WTC11 (cell line): ENCODE measurements around the gene CACNA1C. TPM values are rescaled to one million over a fixed set of nuclear protein-coding genes. Genes with fewer than 3 reads are reported as not detected.

ENCODE experiments used
- ATAC-seq: fragments of 200-7000 bp; cut with Tn5 transposase; 2 replicates; pipeline ENCODE4 v1.10.0; 2021; ENCODE audit warnings: mild to moderate bottlenecking, moderate library complexity
- CTCF ChIA-PET: fragments of 300-600 bp; sonication (Branson Sonifier 250); formaldehyde crosslinking; loops from one replicate; lab custom pipeline; 2021; ENCODE audit warnings: antibody characterized with exemption; lab: Charles Lee
- POLR2A ChIA-PET: fragments of 350-600 bp; sonication (Branson Sonifier 250); formaldehyde crosslinking; loops from one replicate; lab custom pipeline; 2021; ENCODE audit warnings: antibody characterized with exemption; lab: Charles Lee
- DNase-seq: peaks from one replicate; pipeline ENCODE4 v3.0.0; 2021; ENCODE audit warnings: low spot score
- H3K27ac Mint-ChIP-seq: 2 replicates; pipeline ENCODE4 v1.8.0; 2021; ENCODE audit warnings: mixed read lengths
- H3K27me3 Mint-ChIP-seq: 2 replicates; pipeline ENCODE4 v1.8.0; 2021; ENCODE audit warnings: low read depth, mild to moderate bottlenecking, moderate library complexity, mixed read lengths
- H3K36me3 Mint-ChIP-seq: 2 replicates; pipeline ENCODE4 v1.8.0; 2021; ENCODE audit warnings: mixed read lengths
- H3K4me1 Mint-ChIP-seq: 2 replicates; pipeline ENCODE4 v1.8.0; 2022; ENCODE audit warnings: mixed read lengths
- H3K4me3 Mint-ChIP-seq: 2 replicates; pipeline ENCODE4 v1.8.0; 2021; ENCODE audit warnings: mild to moderate bottlenecking, moderate library complexity, mixed read lengths
- H3K9me3 Mint-ChIP-seq: 2 replicates; pipeline ENCODE4 v1.8.0; 2021; ENCODE audit warnings: mixed read lengths
- CREM ChIP-seq: sonication (generic); formaldehyde crosslinking; IDR thresholded peaks from 2 replicates; pipeline ENCODE4 v1.8.1; 2022; ENCODE audit warnings: mild to moderate bottlenecking, missing genetic modification reagents, moderate library complexity
- FOXP1 ChIP-seq: sonication (generic); formaldehyde crosslinking; IDR thresholded peaks from 2 replicates; pipeline ENCODE4 v1.8.0; 2022; ENCODE audit warnings: missing genetic modification reagents, mild to moderate bottlenecking, moderate library complexity, borderline replicate concordance
- NFYB ChIP-seq: sonication (generic); formaldehyde crosslinking; conservative IDR thresholded peaks from 2 replicates; pipeline ENCODE4 v1.8.0; 2022; ENCODE audit warnings: low read depth, missing genetic modification reagents
- NR2C2 ChIP-seq: sonication (generic); formaldehyde crosslinking; IDR thresholded peaks from 2 replicates; pipeline ENCODE4 v1.8.0; 2022; ENCODE audit warnings: mild to moderate bottlenecking, missing genetic modification reagents
- SMAD3 ChIP-seq: sonication (generic); formaldehyde crosslinking; IDR thresholded peaks from 2 replicates; pipeline ENCODE4 v1.8.0; 2022; ENCODE audit warnings: missing genetic modification reagents, mild to moderate bottlenecking, borderline replicate concordance
- SP1 ChIP-seq: sonication (generic); formaldehyde crosslinking; conservative IDR thresholded peaks from 2 replicates; pipeline ENCODE4 v1.8.1; 2022; ENCODE audit warnings: missing genetic modification reagents
- ZNF423 ChIP-seq: fragments of 250-450 bp; sonication (Bioruptor Pico); IDR thresholded peaks from 2 replicates; pipeline ENCODE4 v2.1.2; 2022; ENCODE audit warnings: mild to moderate bottlenecking, moderate library complexity
- total RNA-seq: library from RNA; stranded (reverse); gene quantifications from 3 replicates; pipeline ENCODE4 v1.2.3, GENCODE V29; 2021
- TF ChIP-seq, protein P1 (sequence below): sonication (generic); formaldehyde crosslinking; IDR thresholded peaks from 2 replicates; pipeline ENCODE4 v1.8.0; 2023; ENCODE audit warnings: mild to moderate bottlenecking, missing genetic modification reagents
- TF ChIP-seq, protein P2 (sequence below): sonication (generic); formaldehyde crosslinking; IDR thresholded peaks from 2 replicates; pipeline ENCODE4 v1.8.0; 2022; ENCODE audit warnings: mild to moderate bottlenecking, missing genetic modification reagents
- TF ChIP-seq, protein P3 (sequence below): sonication (generic); formaldehyde crosslinking; IDR thresholded peaks from 2 replicates; pipeline ENCODE4 v1.8.1; 2023; ENCODE audit warnings: mild to moderate bottlenecking, missing genetic modification reagents
- TF ChIP-seq, protein P4 (sequence below): sonication (generic); formaldehyde crosslinking; IDR thresholded peaks from 2 replicates; pipeline ENCODE4 v1.8.1; 2023; ENCODE audit warnings: mild to moderate bottlenecking, missing genetic modification reagents, moderate library complexity
- TF ChIP-seq, protein P5 (sequence below): sonication (generic); formaldehyde crosslinking; IDR thresholded peaks from 2 replicates; pipeline ENCODE4 v1.8.1; 2023; ENCODE audit warnings: mild to moderate bottlenecking, missing genetic modification reagents, moderate library complexity
- TF ChIP-seq, protein P6 (sequence below): fragments of 250-450 bp; sonication (Bioruptor Pico); IDR thresholded peaks from 2 replicates; pipeline ENCODE4 v1.9.0; 2021; ENCODE audit warnings: mild to moderate bottlenecking, borderline replicate concordance

CACNA1C gene
- total RNA-seq, 1 experiment from 2014 or later: 1.7 TPM

DNA sequence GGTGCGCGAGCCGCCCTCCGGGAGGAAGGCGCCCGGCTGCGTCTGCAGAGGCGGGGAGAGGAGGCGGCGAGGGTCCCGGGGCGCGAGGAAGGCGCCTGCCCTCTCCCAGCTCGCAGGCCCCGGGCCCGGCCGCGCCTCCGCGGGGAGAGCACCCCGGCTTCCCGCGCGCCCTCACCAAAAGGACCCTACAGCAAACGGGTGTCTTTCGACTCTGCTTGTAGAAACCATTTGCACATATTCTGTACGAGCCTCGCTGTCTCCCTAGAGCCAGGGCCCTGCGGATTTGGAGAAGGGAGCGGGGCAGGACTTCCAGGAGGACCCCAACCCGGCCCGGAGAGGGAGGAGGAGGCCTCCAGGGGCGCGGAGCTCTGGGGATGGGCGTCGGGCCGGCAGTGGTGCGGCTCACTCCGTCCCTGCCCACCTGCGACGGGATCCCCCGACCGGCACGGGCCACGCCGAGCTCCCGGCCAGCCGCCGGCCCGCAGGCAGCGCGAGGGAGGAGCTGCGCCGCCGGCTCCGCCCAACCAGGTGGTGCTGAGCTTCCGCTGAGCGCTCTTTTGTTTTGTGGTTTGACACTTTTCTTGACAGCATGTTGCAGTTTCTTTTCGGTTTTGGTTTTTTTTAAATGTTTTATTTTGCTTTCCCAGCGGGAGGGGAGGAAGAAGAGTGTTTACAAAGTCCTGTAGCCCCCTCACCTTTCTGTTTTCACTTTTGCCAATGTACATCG, 638.7 kb downstream of the CACNA1C start:
- Mint-ChIP-seq H3K4me1 (peaks cover 27% of the 10 kb centered on the region), H3K9me3 (0 out of 2 replicates have a peak, but pooled peaks cover 3% of the 10 kb centered on the region), H3K4me3 (peak overlapping the region; percentile 74), H3K27ac (no peak overlapping the region), H3K27me3 (peaks cover 29% of the 10 kb centered on the region), H3K36me3 (no peaks in the 10 kb centered on the region)
- CTCF ChIA-PET: interaction anchor here (0.6 to 4.3 kb wide), 38 partner anchors 9 to 350 kb away, joined by 3 to 37 read pairs (median 4); partner anchors contain the start of genes FOXM1 and RHNO1
- ATAC-seq (peak; percentile 67), DNase-seq (peak; percentile 50)
- POLR2A ChIA-PET: interaction anchor here (0.6 kb wide), 1 partner anchor 103 kb away, joined by 4 read pairs; the partner anchor contains the start of gene FKBP4
- TF ChIP-seq, protein P1, sequence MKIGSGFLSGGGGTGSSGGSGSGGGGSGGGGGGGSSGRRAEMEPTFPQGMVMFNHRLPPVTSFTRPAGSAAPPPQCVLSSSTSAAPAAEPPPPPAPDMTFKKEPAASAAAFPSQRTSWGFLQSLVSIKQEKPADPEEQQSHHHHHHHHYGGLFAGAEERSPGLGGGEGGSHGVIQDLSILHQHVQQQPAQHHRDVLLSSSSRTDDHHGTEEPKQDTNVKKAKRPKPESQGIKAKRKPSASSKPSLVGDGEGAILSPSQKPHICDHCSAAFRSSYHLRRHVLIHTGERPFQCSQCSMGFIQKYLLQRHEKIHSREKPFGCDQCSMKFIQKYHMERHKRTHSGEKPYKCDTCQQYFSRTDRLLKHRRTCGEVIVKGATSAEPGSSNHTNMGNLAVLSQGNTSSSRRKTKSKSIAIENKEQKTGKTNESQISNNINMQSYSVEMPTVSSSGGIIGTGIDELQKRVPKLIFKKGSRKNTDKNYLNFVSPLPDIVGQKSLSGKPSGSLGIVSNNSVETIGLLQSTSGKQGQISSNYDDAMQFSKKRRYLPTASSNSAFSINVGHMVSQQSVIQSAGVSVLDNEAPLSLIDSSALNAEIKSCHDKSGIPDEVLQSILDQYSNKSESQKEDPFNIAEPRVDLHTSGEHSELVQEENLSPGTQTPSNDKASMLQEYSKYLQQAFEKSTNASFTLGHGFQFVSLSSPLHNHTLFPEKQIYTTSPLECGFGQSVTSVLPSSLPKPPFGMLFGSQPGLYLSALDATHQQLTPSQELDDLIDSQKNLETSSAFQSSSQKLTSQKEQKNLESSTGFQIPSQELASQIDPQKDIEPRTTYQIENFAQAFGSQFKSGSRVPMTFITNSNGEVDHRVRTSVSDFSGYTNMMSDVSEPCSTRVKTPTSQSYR (CRISPR knock-in tag): no peak
- TF ChIP-seq, protein P2, sequence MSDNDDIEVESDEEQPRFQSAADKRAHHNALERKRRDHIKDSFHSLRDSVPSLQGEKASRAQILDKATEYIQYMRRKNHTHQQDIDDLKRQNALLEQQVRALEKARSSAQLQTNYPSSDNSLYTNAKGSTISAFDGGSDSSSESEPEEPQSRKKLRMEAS (CRISPR knock-in tag): peak; percentile 39; the same call in 1 of the 2 replicates
- TF ChIP-seq ZNF423 (CRISPR knock-in tag): peak; percentile 43; the same call in 1 of the 2 replicates
- 0 out of 2 replicates have a peak, but pooled peaks have one; percentile 40 for TF ChIP-seq SMAD3
- TF ChIP-seq SP1: 0 out of 2 replicates have a peak, but pooled peaks have one; percentile 21
- peak; percentile 34; the same call in 1 of the 2 replicates for TF ChIP-seq CREM (CRISPR knock-in tag)
- TF ChIP-seq, protein P3, sequence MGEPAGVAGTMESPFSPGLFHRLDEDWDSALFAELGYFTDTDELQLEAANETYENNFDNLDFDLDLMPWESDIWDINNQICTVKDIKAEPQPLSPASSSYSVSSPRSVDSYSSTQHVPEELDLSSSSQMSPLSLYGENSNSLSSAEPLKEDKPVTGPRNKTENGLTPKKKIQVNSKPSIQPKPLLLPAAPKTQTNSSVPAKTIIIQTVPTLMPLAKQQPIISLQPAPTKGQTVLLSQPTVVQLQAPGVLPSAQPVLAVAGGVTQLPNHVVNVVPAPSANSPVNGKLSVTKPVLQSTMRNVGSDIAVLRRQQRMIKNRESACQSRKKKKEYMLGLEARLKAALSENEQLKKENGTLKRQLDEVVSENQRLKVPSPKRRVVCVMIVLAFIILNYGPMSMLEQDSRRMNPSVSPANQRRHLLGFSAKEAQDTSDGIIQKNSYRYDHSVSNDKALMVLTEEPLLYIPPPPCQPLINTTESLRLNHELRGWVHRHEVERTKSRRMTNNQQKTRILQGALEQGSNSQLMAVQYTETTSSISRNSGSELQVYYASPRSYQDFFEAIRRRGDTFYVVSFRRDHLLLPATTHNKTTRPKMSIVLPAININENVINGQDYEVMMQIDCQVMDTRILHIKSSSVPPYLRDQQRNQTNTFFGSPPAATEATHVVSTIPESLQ (CRISPR knock-in tag): no peak
- TF ChIP-seq NR2C2 (CRISPR knock-in tag): no peak
- peak; percentile 31; the same call in 1 of the 2 replicates for TF ChIP-seq FOXP1 (CRISPR knock-in tag)
- TF ChIP-seq, protein P4, sequence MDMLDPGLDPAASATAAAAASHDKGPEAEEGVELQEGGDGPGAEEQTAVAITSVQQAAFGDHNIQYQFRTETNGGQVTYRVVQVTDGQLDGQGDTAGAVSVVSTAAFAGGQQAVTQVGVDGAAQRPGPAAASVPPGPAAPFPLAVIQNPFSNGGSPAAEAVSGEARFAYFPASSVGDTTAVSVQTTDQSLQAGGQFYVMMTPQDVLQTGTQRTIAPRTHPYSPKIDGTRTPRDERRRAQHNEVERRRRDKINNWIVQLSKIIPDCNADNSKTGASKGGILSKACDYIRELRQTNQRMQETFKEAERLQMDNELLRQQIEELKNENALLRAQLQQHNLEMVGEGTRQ (CRISPR knock-in tag): peak; percentile 34; the same call in 1 of the 2 replicates

DNA sequence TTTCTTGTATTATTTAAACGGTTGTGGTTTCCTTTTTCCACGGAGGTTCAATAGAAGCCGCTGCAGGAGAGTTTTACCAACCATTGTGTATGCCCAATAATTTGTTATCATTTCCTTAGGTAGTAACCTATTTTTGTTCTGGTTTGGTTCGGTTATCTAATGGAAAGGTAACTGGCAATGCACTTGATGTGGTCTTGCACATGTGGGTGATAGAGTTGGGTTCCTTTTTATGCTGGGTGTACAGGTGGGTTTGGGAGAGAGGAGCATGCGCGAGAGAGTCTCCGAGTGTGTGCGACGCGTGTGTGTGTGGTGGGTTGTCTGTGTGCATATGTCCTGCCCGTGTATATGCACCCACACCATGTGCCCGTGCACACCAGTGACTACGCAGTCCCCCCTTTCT, 639.3 kb downstream of the CACNA1C start:
- Mint-ChIP-seq H3K9me3 (peaks cover 6% of the 10 kb centered on the region), H3K27ac (no peak overlapping the region), H3K4me3 (peak overlapping the region; percentile 73), H3K27me3 (peaks cover 30% of the 10 kb centered on the region), H3K36me3 (no peaks in the 10 kb centered on the region), H3K4me1 (peaks cover 27% of the 10 kb centered on the region)
- ATAC-seq: no peak
- no peak for DNase-seq
- POLR2A ChIA-PET: no interaction called here
- TF ChIP-seq ZNF423 (CRISPR knock-in tag) (no peak), SMAD3 (no peak), NFYB (no peak)
- TF ChIP-seq, protein P5, sequence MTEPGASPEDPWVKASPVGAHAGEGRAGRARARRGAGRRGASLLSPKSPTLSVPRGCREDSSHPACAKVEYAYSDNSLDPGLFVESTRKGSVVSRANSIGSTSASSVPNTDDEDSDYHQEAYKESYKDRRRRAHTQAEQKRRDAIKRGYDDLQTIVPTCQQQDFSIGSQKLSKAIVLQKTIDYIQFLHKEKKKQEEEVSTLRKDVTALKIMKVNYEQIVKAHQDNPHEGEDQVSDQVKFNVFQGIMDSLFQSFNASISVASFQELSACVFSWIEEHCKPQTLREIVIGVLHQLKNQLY (CRISPR knock-in tag): no peak
- TF ChIP-seq, protein P6, sequence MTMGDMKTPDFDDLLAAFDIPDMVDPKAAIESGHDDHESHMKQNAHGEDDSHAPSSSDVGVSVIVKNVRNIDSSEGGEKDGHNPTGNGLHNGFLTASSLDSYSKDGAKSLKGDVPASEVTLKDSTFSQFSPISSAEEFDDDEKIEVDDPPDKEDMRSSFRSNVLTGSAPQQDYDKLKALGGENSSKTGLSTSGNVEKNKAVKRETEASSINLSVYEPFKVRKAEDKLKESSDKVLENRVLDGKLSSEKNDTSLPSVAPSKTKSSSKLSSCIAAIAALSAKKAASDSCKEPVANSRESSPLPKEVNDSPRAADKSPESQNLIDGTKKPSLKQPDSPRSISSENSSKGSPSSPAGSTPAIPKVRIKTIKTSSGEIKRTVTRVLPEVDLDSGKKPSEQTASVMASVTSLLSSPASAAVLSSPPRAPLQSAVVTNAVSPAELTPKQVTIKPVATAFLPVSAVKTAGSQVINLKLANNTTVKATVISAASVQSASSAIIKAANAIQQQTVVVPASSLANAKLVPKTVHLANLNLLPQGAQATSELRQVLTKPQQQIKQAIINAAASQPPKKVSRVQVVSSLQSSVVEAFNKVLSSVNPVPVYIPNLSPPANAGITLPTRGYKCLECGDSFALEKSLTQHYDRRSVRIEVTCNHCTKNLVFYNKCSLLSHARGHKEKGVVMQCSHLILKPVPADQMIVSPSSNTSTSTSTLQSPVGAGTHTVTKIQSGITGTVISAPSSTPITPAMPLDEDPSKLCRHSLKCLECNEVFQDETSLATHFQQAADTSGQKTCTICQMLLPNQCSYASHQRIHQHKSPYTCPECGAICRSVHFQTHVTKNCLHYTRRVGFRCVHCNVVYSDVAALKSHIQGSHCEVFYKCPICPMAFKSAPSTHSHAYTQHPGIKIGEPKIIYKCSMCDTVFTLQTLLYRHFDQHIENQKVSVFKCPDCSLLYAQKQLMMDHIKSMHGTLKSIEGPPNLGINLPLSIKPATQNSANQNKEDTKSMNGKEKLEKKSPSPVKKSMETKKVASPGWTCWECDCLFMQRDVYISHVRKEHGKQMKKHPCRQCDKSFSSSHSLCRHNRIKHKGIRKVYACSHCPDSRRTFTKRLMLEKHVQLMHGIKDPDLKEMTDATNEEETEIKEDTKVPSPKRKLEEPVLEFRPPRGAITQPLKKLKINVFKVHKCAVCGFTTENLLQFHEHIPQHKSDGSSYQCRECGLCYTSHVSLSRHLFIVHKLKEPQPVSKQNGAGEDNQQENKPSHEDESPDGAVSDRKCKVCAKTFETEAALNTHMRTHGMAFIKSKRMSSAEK (CRISPR knock-in tag): no peak
- TF ChIP-seq, protein P3 (CRISPR knock-in tag): no peak
- CTCF ChIA-PET: interaction anchor here (0.6 to 4.3 kb wide), 22 partner anchors 9 to 332 kb away, joined by 3 to 37 read pairs (median 7); no protein-coding TSS in a partner anchor
